HL-60 (cell line): ENCODE measurements around the gene ALDH7A1.

ENCODE experiments used
- DNase-seq, 2 experiments: peaks; one replicate each; pipeline ENCODE4 v3.0.0-alpha.2; 2010 to 2020; ENCODE audit warnings: low read depth in 1 of 2, low spot score in 1 of 2
- H3K27ac ChIP-seq: fragments of 250-450 bp; sonication (Bioruptor Pico); replicated peaks from 2 replicates; pipeline ENCODE4 v1.5.1; 2020; ENCODE audit warnings: mild to moderate bottlenecking, moderate library complexity
- H3K27me3 ChIP-seq: fragments of 250-450 bp; sonication (Bioruptor Pico); 2 replicates; pipeline ENCODE4 v1.5.1; 2021; ENCODE audit warnings: mild to moderate bottlenecking, moderate library complexity; ENCODE audit not compliant: insufficient read depth, poor library complexity, severe bottlenecking
- H3K4me3 ChIP-seq: replicated peaks from 2 replicates; pipeline ENCODE4 v1.5.1; 2011; ENCODE audit warnings: mild to moderate bottlenecking, control low read depth, low read length; ENCODE audit not compliant: insufficient read depth
- CTCF ChIP-seq: IDR thresholded peaks from one replicate; pipeline ENCODE4 v1.5.1; 2011; ENCODE audit warnings: low read length, control low read depth, inconsistent platforms; ENCODE audit not compliant: insufficient read depth
- GABPA ChIP-seq: IDR thresholded peaks from 2 replicates; pipeline ENCODE4 v1.6.1; 2012; ENCODE audit warnings: low read depth
- POLR2AphosphoS5 ChIP-seq: IDR thresholded peaks from 2 replicates; pipeline ENCODE4 v1.6.1; 2012; ENCODE audit warnings: low read depth
- REST ChIP-seq: IDR thresholded peaks from 2 replicates; pipeline ENCODE4 v1.6.1; 2012; ENCODE audit warnings: low read depth; ENCODE audit not compliant: insufficient replicate concordance
- SPI1 ChIP-seq: IDR thresholded peaks from 2 replicates; pipeline ENCODE4 v1.6.1; 2012; ENCODE audit warnings: low read depth, mild to moderate bottlenecking, borderline replicate concordance

The ALDH7A1 gene

GRCh38 chr5:126484253-126484652 lies 110.8 kb downstream of the ALDH7A1 start:
- no peak overlapping the region for H3K4me3 ChIP-seq
- TF ChIP-seq CTCF: no peak
- no peak for TF ChIP-seq POLR2AphosphoS5
- TF ChIP-seq GABPA: no peak
- TF ChIP-seq SPI1: no peak
- TF ChIP-seq REST: no peak
- H3K27me3 ChIP-seq: no peaks in the 10 kb centered on the region
- H3K27ac ChIP-seq: no peak overlapping the region
- DNase-seq: no peak

- Histone ChIP-seq H3K27ac (no peak overlapping the region), H3K4me3 (no peak overlapping the region), H3K27me3 (no peaks in the 10 kb centered on the region)
- no peak for TF ChIP-seq SPI1
- no peak for TF ChIP-seq REST
- TF ChIP-seq GABPA: no peak
- TF ChIP-seq CTCF: no peak
- no peak for TF ChIP-seq POLR2AphosphoS5
- DNase-seq: no peak
Observed at GRCh38 chr5:126483156-126483555, 111.9 kb downstream of the ALDH7A1 start.

- H3K27me3 ChIP-seq: no peaks in the 10 kb centered on the region
- no peak for DNase-seq
Observed at GRCh38 chr5:126482591-126482990, 112.4 kb downstream of the ALDH7A1 start.

More at GRCh38 chr5:126482591-126482990, 112.4 kb downstream of the ALDH7A1 start:
- Histone ChIP-seq H3K4me3 (no peak overlapping the region), H3K27ac (no peak overlapping the region)
- TF ChIP-seq CTCF (no peak), SPI1 (no peak), REST (no peak), GABPA (no peak), POLR2AphosphoS5 (no peak)
